Measurements from ENCODE around the gene IGF1.

IGF1 gene

GRCh38 chr12:102365365-102365764, 115.0 kb downstream of the IGF1 start:
- Histone ChIP-seq H3K36me3 (ENCODE audit: control insufficient read depth in 2 of 2, insufficient read depth in 1 of 2, low read length in 2 of 2) (no peaks in the 10 kb centered on the region), H3K4me1 (ENCODE audit: control insufficient read depth, insufficient read depth, low read length) (no peaks in the 10 kb centered on the region), H3K9me3 (ENCODE audit: control insufficient read depth, insufficient read depth, low read depth, low read length) (no peaks in the 10 kb centered on the region), H3K27ac (ENCODE audit: extremely low read depth, low read depth, low read length) (no peak overlapping the region), H3K4me3 (ENCODE audit: low read depth, low read length) (no peak overlapping the region)
- ChIA-PET POLR2A (no interaction called here), CTCF (interaction anchor here (0.5 kb wide), 1 partner anchor 63 kb away, joined by 4 read pairs; no protein-coding TSS in a partner anchor)
- TF ChIP-seq ZNF366 (tag by site-specific recombination; conservative IDR thresholded peaks at IDR 0.05) = no peak
- TF ChIP-seq ZNF114 (tag by site-specific recombination; IDR thresholded peaks at IDR 0.05) = no peak
- no peak for TF ChIP-seq ZNF302 (tag by site-specific recombination; IDR thresholded peaks at IDR 0.05; ENCODE audit: low read depth)
- no peak for TF ChIP-seq ZNF664 (tag by site-specific recombination; IDR thresholded peaks at IDR 0.05)
- TF ChIP-seq ZNF624 (tag by site-specific recombination; IDR thresholded peaks at IDR 0.05) = no peak
- TF ChIP-seq SCRT1 (tag by site-specific recombination; IDR thresholded peaks at IDR 0.05; ENCODE audit: borderline replicate concordance) = no peak
- no peak for TF ChIP-seq ZBTB17 (tag by site-specific recombination; IDR thresholded peaks at IDR 0.05)
- no peak for TF ChIP-seq ZNF837 (tag by site-specific recombination; IDR thresholded peaks at IDR 0.05)
- no peak for TF ChIP-seq ZNF266 (tag by site-specific recombination; IDR thresholded peaks at IDR 0.05; ENCODE audit: low read depth)
- no peak for TF ChIP-seq ZNF211 (tag by site-specific recombination; IDR thresholded peaks at IDR 0.05; ENCODE audit: low read depth)
- no peak for TF ChIP-seq HOXD13 (CRISPR knock-in tag; IDR thresholded peaks at IDR 0.05; ENCODE audit: borderline replicate concordance)
- no peak for TF ChIP-seq ZNF341 (tag by site-specific recombination; IDR thresholded peaks at IDR 0.05; ENCODE audit: low read depth)
- no peak for TF ChIP-seq ZNF174 (tag by site-specific recombination; IDR thresholded peaks at IDR 0.05)
- no peak for TF ChIP-seq ZNF660 (tag by site-specific recombination; IDR thresholded peaks at IDR 0.05)
- no peak for TF ChIP-seq ZNF354C (tag by site-specific recombination; IDR thresholded peaks at IDR 0.05; ENCODE audit: borderline replicate concordance, low read depth)
- no peak for TF ChIP-seq ZNF121 (tag by site-specific recombination; IDR thresholded peaks at IDR 0.05)
- no peak for TF ChIP-seq YY1 (tag by site-specific recombination; IDR thresholded peaks at IDR 0.05)
- no peak for TF ChIP-seq SCRT2 (tag by site-specific recombination; IDR thresholded peaks at IDR 0.05)
- no peak for TF ChIP-seq ZNF221 (tag by site-specific recombination; IDR thresholded peaks at IDR 0.05; ENCODE audit: borderline replicate concordance)
- TF ChIP-seq, protein P1, sequence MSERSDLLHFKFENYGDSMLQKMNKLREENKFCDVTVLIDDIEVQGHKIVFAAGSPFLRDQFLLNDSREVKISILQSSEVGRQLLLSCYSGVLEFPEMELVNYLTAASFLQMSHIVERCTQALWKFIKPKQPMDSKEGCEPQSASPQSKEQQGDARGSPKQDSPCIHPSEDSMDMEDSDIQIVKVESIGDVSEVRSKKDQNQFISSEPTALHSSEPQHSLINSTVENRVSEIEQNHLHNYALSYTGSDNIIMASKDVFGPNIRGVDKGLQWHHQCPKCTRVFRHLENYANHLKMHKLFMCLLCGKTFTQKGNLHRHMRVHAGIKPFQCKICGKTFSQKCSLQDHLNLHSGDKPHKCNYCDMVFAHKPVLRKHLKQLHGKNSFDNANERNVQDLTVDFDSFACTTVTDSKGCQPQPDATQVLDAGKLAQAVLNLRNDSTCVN (tag by site-specific recombination; optimal IDR thresholded peaks at IDR 0.05) = no peak

DNA sequence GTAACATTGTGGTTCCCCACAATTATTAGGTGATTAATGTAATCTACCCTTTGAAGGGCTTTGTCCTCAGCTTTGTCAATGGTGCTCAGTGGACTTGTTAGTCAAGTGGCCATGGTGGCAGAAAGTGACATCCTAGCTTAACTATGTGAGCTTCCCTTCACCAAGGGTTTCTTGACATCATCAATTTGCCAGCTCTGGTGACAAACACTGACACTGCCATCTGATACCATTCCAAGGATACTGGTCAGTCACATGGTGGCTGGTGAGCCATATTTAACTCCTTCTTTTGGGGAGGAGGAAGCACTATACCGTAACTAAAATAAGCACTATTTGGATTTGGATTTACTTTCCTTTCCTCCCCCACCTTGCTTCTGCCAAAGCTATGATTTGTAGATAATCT, 115.7 kb downstream of the IGF1 start:
- Histone ChIP-seq H3K9me3 (ENCODE audit: control insufficient read depth, insufficient read depth, low read depth, low read length) (no peaks in the 10 kb centered on the region), H3K4me3 (ENCODE audit: low read depth, low read length) (no peak overlapping the region), H3K36me3 (ENCODE audit: control insufficient read depth in 2 of 2, insufficient read depth in 1 of 2, low read length in 2 of 2) (no peaks in the 10 kb centered on the region), H3K27ac (ENCODE audit: extremely low read depth, low read depth, low read length) (no peak overlapping the region), H3K4me1 (ENCODE audit: control insufficient read depth, insufficient read depth, low read length) (no peaks in the 10 kb centered on the region)
- CTCF ChIA-PET = no interaction called here
- POLR2A ChIA-PET = no interaction called here
- TF ChIP-seq ZFHX2 (tag by site-specific recombination; conservative IDR thresholded peaks at IDR 0.05) (no peak), YY2 (tag by site-specific recombination; IDR thresholded peaks at IDR 0.05) (no peak), KLF17 (tag by site-specific recombination; IDR thresholded peaks at IDR 0.05) (no peak), HOXA7 (CRISPR knock-in tag; IDR thresholded peaks at IDR 0.05; ENCODE audit: borderline replicate concordance) (no peak), ZNF274 (IDR thresholded peaks at IDR 0.05; ENCODE audit: low read length) (no peak), ZNF274 (tag by site-specific recombination; IDR thresholded peaks at IDR 0.05; ENCODE audit: borderline replicate concordance) (no peak), ZBTB11 (tag by site-specific recombination; conservative IDR thresholded peaks at IDR 0.05; ENCODE audit: low read depth) (no peak), ZNF114 (tag by site-specific recombination; IDR thresholded peaks at IDR 0.05) (no peak), ZNF585B (tag by site-specific recombination; IDR thresholded peaks at IDR 0.05) (no peak), ZNF571 (tag by site-specific recombination; IDR thresholded peaks at IDR 0.05) (no peak), ZNF292 (tag by site-specific recombination; IDR thresholded peaks at IDR 0.05; ENCODE audit: borderline replicate concordance, low read depth) (no peak)
- TF ChIP-seq, protein P2, sequence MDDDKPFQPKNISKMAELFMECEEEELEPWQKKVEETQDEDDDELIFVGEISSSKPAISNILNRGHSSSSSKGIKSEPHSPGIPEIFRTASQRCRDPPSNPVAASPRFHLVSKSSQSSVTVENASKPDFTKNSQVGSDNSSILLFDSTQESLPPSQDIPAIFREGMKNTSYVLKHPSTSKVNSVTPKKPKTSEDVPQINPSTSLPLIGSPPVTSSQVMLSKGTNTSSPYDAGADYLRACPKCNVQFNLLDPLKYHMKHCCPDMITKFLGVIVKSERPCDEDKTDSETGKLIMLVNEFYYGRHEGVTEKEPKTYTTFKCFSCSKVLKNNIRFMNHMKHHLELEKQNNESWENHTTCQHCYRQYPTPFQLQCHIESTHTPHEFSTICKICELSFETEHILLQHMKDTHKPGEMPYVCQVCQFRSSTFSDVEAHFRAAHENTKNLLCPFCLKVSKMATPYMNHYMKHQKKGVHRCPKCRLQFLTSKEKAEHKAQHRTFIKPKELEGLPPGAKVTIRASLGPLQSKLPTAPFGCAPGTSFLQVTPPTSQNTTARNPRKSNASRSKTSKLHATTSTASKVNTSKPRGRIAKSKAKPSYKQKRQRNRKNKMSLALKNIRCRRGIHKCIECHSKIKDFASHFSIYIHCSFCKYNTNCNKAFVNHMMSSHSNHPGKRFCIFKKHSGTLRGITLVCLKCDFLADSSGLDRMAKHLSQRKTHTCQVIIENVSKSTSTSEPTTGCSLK (tag by site-specific recombination; IDR thresholded peaks at IDR 0.05) = no peak

Measured in HEK293 (cell line).